Sciatic nerve (tissue), 2 donors: ENCODE data around the gene F12. TPM values are rescaled to one million over a fixed set of nuclear protein-coding genes. Genes with fewer than 3 reads are reported as not detected.
A peak's percentile ranks its signal among the peaks of the same experiment; 100 is the strongest.

Source experiments
- ATAC-seq: fragments of 200-7000 bp; cut with Tn5 transposase; one replicate; pipeline ENCODE4 v1.9.1; 2020; ENCODE audit warnings: mild to moderate bottlenecking, moderate library complexity
- DNase-seq: peaks from one replicate; pipeline ENCODE4 v3.0.0-alpha.2; 2020; ENCODE audit warnings: low spot score
- intact Hi-C: fragments of 100-400 bp; cut with DNase I; formaldehyde crosslinking; loops from one replicate; pipeline ENCODE4 v1.14.2; 2022
- total RNA-seq: library from RNA; stranded (reverse); fragmentation: NEBNext Ultra II Directional; extraction: Animal tissue kit (Norgen Biotek cat#: 25700); gene quantifications from one replicate; pipeline ENCODE4 v1.2.1, GENCODE V29; 2021
- donor health status: DM: no; HTN: no; CAD: no.
- donor health status: DM: no; HTN: no; CAD: no.

Gene F12
- total RNA-seq, result 0.49 TPM

DNA sequence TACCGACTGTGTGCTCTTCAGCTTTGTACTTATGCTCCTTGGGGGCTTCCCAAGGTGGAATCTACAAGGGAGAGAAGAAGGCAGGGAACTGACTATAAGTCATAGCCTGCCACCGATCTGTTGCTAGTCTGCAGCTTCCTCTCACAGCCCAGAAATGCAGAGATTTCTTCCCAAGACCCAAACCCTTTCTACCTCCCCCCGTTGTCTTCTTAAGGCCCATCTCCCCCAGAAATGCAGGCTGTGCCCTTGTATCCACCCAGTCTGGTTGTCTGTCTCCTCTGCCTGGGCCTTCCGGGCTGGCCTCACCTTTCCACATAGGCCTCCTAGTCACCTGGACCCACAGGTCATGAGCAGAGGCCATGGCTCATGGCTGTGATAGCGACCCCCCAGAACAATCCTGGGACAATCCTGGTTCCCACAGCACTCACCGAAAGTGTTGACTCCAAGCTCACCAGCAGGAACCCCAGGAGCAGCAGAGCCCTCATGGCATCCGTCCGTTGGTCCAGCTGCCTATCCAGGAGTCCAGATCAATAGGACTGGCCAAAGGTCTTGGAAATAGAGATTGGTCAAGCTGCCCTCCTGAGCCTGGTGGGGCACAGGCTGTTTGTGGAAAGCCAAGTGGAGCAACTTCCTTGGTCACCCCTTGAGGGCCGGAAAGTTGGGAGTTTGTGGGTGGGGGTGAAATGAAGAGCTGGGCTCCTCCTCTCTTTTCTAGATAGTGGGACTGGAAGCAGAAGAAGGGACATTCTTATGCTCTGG is at the start of gene F12:
Gene F12 (minus strand): TSS at position 522 of the 759 bp plus-strand sequence. CDS start 37 bp downstream, at position 485.
- intact Hi-C loops, result no loop called here
- DNase-seq (no peak), ATAC-seq (no peak)

DNA sequence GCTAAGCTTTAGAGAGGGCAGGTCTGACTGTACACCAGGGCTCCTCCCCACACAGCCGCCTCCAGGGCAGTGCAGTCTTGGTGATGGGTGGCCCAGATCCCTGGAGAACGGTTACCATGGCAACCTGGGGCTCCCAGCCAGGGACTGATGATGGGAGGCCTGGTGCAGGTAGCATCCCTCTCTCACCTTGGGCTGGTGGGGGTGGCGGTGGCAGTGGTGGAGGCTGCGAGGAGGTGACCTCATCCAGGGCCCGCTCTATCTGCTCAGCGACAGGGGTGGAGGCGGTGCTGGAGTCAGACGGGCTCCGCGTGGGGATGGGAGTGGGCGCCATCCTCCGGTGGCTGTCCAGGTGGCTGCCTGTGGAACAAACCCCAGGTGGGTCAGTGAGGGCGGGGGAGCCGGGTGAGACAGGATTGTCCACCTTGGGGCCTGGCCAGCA is 49.6 kb upstream of the F12 start:
- intact Hi-C loops, result loop anchor here (5.0 kb wide), 1 partner anchor 57 kb away; the partner anchor contains the start of gene PFN3
- ATAC-seq (no peak), DNase-seq (no peak)

DNA sequence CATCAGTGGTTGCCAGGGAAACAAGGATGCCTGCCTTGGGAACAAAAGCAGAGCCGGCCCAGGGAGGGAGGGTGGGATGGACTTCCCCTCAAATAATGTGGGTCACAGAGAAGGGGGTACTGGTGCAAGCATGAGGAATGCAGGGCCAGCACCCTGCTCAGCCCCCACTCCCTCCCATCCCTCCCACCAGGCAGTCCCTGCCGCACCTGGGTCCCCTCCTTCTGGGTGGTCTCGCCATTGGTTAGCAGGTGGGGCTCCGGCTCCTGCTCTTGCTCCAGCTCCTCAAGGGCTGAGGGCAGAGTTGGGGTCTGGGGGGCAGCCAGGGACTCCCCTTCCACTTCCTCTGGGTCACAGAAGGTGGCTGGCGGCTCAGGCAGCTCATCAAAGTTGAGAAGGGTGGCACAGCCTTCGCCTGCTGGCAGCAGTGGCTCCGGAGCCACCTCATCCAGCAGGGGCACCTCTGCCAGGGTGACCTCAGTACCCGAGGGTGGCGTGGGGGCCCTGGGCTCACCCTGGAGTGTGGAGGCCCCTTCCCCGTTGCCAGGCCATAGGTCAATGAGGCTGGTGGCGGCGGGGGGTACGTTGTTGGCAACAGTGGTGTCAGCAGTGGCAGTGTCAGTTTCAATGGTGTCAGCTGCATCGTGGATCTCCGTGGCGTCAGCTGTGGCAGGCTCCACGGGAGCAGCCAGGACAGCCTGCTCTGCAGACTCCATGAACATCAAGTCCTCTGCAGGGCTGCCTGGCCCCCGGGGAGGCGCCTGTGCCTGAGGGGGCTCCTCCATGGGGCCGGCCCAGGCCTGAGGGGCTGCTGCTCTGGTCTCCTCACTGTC is 48.7 kb upstream of the F12 start:
- ATAC-seq, result no peak
- intact Hi-C loops, result loop anchor here (5.0 kb wide), 1 partner anchor 56 kb away; the partner anchor contains the start of gene PFN3
- DNase-seq, result no peak

DNA sequence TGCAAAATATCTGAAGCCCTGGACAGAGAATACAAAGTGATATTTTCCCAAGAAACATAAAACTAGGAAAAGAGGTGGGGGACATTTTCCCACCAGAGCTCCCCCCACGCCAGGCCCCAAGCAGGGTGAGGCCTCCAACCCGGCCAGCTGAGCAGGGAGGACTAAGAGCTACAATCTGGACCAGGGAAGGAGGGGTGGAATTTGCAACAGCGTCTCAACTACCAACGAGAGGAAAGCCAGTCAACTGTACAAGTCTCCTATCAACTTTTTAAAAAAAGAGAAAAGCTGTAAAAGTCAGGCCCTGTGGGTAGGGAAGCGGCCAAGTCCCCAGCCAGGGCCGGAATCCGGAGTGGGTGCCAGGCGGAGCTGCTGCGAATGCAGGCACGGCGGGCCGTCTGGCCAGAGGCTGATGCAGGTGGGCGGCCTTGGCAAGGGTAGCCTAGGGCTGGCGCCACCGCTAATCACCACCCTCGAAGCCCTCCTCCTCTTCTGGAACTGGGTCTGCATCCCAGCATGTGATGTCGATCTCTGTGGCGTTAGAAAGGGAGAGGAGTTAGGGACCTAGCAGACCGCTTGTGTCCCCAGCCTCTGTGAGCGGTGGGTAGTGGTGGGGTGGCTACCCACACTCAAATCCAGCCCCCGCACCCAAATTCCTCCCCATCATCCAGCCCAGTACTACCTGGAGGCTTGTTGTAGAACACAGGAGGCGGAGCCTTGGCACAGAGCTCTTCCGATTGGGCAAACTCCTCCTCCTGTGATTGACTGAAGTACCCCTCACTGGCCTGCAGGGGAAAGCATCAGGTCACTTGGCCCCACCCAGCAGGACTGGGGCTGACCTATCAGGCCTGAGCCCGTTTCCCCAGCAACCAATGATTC is 47.9 kb upstream of the F12 start:
- intact Hi-C loops, result loop anchor here (5.0 kb wide), 1 partner anchor 55 kb away; the partner anchor contains the start of gene PFN3
- ATAC-seq, result peak; percentile 73

DNA sequence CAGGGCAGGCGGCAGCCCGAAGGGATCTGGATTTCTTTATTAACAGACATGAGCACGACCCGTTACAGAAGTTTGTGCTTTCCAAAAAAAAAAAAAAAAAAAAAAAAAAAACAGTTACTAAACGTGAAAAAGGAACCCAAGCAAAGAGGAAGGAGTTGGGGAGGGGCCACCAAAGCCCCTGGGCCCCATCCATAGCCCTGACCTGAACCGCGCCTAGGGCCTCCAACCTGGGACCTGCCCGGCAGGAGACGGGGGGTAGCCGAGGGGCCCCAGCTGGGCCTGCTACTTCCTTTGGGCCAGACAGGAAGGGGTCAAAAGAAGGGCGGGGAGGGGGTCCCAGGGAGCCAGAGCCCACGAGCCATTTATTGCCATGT is 47.2 kb upstream of the F12 start:
- ATAC-seq (peak; percentile 3), DNase-seq (no peak)
- intact Hi-C loops, result loop anchor here (5.0 kb wide), 1 partner anchor 54 kb away; the partner anchor contains the start of gene PFN3

More for the DNA sequence above, 47.9 kb upstream of the F12 start:
- no peak for DNase-seq

DNA sequence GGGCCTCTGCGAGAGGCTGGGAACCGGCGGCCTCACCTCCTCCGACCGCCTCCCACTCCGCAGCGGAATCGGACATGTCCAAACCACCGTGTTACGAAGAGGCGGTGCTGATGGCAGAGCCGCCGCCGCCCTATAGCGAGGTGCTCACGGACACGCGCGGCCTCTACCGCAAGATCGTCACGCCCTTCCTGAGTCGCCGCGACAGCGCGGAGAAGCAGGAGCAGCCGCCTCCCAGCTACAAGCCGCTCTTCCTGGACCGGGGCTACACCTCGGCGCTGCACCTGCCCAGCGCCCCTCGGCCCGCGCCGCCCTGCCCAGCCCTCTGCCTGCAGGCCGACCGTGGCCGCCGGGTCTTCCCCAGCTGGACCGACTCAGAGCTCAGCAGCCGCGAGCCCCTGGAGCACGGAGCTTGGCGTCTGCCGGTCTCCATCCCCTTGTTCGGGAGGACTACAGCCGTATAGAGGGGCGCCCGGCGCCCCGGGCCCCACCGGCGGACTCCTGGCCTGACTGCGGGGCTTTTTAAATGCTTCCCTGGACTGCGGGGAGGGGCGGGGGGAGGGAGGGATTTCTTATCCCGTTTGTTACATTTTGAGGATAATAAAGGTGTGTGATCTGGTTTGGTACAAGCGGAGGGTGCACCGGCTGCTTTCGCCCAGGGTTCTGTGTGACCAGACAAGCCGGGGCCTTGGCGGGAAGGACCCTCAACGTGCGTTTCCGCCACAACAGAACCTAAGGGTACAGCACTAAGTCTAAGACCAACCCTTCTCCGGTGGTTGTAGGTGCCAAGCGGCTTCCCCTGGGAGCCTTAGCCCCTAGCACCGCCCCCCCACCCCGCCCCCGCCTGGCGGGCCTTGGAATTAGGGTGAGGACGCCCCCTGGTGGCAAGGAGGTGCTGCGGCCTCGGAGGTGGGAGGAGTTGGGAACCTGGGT is 46.6 kb upstream of the F12 start:
- peak; percentile 96 for DNase-seq
- peak; percentile 74 for ATAC-seq
- intact Hi-C loops, result loop anchor here (5.0 kb wide), 1 partner anchor 54 kb away; the partner anchor contains the start of gene PFN3

DNA sequence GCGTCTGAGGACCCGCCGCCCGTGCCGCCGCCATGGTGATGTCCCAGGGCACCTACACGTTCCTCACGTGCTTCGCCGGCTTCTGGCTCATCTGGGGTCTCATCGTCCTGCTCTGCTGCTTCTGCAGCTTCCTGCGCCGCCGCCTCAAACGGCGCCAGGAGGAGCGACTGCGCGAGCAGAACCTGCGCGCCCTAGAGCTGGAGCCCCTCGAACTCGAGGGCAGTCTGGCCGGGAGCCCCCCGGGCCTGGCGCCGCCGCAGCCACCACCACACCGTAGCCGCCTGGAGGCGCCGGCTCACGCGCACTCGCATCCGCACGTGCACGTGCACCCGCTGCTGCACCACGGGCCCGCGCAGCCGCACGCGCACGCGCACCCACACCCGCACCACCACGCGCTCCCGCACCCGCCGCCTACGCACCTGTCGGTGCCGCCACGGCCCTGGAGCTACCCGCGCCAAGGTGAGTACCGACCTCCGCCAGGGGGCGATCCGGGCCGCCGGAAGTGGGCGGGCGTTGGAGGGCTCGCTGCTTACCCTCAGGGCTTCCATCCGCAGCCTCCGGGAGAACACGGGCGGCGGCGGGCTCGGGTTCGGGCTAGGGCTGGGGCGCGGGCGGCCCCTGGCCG is 45.8 kb upstream of the F12 start:
- DNase-seq, result peak; percentile 86
- intact Hi-C loops, result loop anchor here (5.0 kb wide), 1 partner anchor 53 kb away; the partner anchor contains the start of gene PFN3
- ATAC-seq, result peak; percentile 11

DNA sequence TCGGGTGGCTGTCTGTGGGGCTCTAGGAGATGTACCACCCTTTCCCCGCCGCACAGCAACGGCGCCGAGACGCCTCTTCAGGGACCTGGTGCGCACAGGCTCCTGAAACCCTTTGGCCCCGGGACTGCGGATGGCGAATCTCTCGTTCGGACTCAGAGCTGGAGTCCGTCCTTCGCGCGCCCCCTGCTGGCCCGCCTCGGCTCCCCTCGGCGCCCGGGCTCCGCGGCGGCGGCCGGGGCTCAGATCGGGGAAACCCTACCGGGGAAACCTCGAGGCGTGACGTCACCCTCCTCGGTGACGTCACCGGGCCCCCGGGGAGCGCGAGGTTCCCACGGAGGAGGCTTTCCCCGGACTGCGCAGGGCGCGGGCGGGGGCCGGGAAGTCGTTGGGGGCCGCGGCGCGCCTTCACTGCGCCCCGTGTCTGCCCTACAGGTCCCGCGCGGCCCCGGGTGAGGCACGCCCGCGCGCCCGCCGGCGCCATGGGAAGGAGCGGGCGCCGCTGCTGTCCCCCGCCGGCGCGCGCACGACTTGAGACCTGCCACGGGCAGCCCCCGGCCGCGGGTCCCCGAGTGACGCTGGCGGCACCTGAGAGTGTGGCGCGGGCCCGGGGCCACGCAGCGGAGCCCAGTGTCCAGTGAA is 45.2 kb upstream of the F12 start:
- intact Hi-C loops, result loop anchor here (5.0 kb wide), 1 partner anchor 52 kb away; the partner anchor contains the start of gene PFN3
- ATAC-seq (peak; percentile 69), DNase-seq (peak; percentile 96)

DNA sequence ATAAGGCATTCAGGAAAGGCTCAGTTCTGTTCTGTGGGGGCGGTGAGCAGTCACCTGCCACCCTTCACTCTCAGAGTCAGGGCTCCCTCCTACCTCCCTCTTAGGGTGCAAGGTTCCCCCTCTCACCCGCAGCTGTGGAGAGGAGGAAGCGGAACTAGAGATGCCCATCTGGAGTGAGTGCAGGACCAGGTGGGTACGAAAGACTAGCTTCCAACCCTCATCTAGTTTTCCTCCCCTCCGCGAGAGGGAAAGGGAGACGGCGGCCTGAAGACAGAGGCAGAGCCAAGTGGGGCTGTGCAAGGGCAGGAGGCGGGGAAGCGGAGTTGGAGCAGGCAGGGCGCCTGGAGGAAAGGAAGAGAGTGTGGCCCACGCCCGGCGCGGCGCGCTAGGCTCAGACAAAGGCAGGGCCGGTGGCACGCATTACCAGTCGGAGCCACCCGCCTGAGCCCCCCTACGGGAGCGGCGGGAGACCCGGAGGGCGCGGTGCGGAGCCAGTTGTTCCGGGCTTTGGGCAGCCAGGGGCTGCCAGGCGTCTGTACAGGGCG is 44.6 kb upstream of the F12 start:
- DNase-seq, result peak; percentile 78
- intact Hi-C loops, result no loop called here
- ATAC-seq, result peak; percentile 7

DNA sequence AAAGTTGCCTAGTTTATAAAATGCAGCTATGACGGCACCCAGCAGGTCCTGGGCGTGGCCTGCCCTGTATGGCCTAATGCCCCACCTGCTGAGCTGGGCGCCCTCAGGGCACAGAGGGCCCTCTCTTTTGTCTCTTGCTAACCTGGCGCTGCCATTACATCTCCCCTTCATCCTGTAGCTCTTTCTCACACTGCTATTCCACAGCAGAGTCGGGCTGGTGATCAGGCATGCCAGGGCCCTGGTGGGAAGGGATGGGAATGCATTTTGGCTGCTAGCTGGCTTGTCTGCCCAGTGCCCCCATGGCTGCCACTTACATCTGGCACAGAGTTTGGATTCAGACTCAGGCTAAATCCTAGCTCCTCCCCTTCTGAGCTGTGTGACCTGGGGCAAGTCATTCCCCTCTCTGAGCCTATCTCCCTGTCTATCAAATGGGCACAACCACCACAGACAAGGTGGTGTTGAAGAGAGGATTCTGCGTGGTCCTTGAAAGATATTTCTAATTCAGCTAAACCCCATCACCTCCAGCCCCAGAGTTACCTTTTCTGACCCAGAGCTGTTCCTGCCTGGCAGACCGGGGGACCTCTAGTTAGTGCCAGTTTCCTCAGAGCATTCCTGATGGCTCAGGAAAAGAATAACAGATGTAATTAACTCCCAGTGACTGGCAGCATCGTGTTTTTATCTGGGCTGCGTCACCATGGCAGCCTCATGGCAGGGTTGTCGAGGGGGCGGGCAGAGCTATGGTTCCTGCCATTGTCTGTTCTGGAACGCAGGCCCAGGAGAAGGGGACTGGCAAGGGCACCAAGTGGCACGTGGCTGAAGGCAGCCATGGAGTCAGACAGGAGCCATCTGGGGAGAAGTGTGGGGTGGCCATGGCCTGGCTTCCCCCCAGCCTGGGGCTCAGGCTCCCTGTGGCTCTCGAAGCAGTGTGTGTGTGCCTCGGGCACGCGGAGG is 43.6 kb upstream of the F12 start:
- ATAC-seq, result no peak
- intact Hi-C loops, result no loop called here
- DNase-seq, result no peak

DNA sequence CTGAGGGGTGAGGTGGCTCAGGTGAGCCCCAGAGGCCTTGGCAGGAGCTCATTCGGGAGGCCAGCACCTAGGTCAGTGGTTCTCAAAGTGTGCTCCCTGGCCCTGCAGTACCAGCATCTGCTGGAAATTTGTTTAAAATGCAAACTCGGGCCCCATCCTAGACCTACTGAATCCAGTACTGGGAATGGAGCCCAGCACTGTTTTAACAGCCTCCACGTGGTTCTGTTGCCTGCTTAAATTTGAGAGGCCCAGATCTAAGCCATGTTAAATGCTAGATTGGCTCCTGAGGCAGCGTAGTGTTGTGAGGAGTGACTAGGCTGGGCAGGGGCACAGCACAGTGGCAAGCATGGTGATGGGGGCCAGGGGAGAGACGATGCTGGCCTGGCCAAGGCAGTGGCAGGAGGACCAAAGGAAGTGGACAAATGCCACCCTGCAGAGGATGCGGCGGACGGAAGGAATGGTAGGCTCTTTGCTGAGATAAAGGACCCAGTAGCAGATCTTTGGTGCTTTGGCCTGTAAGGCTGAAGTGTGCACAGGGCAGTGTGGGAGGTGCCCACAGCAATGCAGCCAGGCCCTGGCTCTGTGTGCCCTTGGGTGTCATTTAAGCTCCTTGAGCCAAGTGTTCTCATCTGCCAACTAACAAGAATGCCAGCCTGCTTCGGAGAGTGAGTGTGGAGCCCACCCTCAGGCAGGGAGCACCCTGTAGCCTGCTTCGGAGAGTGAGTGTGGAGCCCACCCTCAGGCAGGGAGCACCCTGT is 41.5 kb upstream of the F12 start:
- DNase-seq (no peak), ATAC-seq (no peak)
- intact Hi-C loops, result no loop called here

DNA sequence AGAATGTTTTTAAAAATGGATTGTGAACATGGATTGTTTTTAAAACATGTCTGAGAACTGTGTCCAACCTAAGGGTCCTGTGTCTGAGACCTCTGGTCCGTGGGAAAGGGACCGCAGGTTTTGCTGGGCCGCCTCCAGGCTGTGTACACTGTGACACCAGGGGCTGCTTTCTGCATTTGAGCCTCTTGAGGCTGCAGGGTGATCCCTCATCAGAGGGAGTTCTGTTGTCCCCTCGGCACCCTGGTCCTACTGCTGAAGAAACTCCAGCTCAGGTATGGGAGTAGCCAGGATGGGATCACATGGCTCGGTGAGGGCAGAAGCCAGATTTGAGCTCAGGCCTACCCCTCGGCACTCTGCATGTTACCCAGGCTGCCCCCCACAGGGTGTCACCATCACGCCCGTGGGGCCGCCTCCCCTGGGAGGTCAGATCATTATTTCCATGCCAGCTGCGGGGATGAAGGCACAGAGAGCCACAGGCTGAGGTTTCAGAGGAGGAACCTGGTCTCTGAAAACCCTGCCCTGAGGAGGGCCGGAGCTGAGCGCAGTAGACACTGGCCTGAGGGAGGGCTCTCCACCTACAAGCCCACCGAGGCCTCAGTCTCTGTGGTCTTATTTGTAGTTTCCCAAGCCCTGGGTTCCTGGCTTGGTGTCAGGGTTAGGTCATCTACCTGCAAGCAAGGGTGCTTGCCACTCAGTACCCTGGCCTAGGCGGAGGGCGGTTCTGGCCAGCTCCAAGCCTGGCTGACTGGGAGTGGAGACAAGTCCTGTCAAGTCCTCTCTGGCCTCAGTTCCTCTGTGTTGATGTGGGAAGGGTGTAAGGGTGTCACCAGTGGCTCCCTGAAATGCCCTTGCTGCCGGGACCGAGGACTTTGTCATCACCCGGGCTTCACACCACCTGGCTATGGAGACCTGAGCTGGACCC is 40.0 kb upstream of the F12 start:
- ATAC-seq (no peak), DNase-seq (no peak)
- intact Hi-C loops, result no loop called here

DNA sequence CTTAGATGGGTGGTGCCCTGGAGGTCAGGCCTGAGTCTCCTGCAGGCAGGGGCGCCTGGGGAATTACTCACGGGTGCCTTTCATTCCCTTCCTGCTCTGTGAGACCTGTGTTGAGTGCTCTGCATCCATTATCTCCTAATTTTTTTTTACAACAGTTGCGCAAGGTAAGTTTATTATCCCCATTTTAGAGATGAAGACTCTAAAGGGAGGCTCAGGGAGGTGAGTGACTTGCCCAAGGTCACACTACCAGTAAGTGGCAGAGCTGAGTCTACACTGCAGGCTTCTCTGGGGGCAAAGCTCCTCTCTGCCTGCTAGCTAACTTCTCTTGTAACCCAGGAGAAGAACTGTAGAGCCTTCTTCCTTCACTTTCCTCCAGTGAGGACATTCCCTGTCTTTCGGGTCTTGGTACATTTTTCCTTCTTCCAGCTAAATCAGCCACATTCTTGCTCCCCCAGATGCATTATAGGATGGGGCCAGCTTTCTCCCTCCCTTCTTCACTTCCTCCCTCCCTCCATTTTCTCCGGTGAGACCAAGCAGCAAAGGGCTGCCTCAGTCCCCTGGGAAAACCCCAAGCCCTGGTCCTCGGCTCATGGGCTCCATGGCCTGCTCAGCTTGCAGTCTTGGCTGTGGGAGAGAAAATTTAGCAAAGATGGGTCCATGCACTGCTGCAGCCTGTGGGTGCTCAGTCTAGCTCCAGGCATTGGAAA is 39.0 kb upstream of the F12 start:
- no peak for ATAC-seq
- DNase-seq, result no peak
- intact Hi-C loops, result no loop called here
